GM12878 (cell line): ENCODE data around the gene SLCO2A1. TPM values are rescaled to one million over a fixed set of nuclear protein-coding genes. Genes with fewer than 3 reads are reported as not detected.

Source experiments
- ATAC-seq: fragments of 200-7000 bp; cut with Tn5 transposase; 3 replicates; pipeline ENCODE4 v1.9.1; 2020; ENCODE audit warnings: mild to moderate bottlenecking, moderate library complexity
- BruUV-seq: library from RNA; stranded (reverse); fragments of 400-500 nt; replicated peaks from 2 replicates; lab custom pipeline; 2021; lab: Mats Ljungman, UMichigan
- CTCF ChIA-PET: fragments of 300-600 bp; sonication (Branson Sonifier 250); formaldehyde crosslinking; extraction: SDS; loops from one replicate; lab custom pipeline; 2021; ENCODE audit warnings: inconsistent platforms; lab: Yijun Ruan, JAX
- POLR2A ChIA-PET: fragments of 350-600 bp; formaldehyde crosslinking; extraction: SDS; loops from one replicate; lab custom pipeline; 2021; ENCODE audit warnings: inconsistent platforms; lab: Charles Lee
- RAD21 ChIA-PET: fragments of 300-600 bp; sonication (Branson Sonifier 250); formaldehyde crosslinking; loops from one replicate; lab custom pipeline; 2023; ENCODE audit warnings: antibody characterized with exemption; ENCODE audit not compliant: unreplicated experiment; lab: Charles Lee
- SMC1A ChIA-PET: fragments of 300-600 bp; sonication (Branson Sonifier 250); formaldehyde crosslinking; loops from one replicate; lab custom pipeline; 2023; ENCODE audit not compliant: unreplicated experiment, uncharacterized antibody; lab: Charles Lee
- DNase-seq: peaks from one replicate; pipeline ENCODE4 v3.0.0-alpha.2; 2011; ENCODE audit warnings: low read depth, low spot score
- FAIRE-seq: peaks from 3 replicates; lab custom pipeline; 2011; peaks lifted over from hg19 to GRCh38; lab: Jason Lieb, UNC
- H2AFZ ChIP-seq: 2 replicates; pipeline ENCODE4 v1.6.0; 2011; ENCODE audit warnings: low read depth, low read length, control low read depth; ENCODE audit not compliant: control insufficient read depth
- H3K27ac ChIP-seq: 2 replicates; pipeline ENCODE4 v1.5.1; 2011; ENCODE audit warnings: control low read depth; ENCODE audit not compliant: control insufficient read depth, insufficient read depth
- H3K27me3 ChIP-seq, 2 experiments: replicated peaks in 1 of 2; 2 replicates each; pipeline versions ENCODE4 v1.6.0 to v1.6.1; 2011; ENCODE audit warnings: low read length in 1 of 2; ENCODE audit not compliant: control insufficient read depth in 2 of 2, insufficient read depth in 2 of 2
- H3K36me3 ChIP-seq, 2 experiments: 2 replicates each; pipeline ENCODE4 v1.5.1; 2011; ENCODE audit warnings: low read length in 1 of 2; ENCODE audit not compliant: control insufficient read depth in 2 of 2, insufficient read depth in 2 of 2
- H3K4me1 ChIP-seq: 2 replicates; pipeline ENCODE4 v1.6.1; 2011; ENCODE audit warnings: mild to moderate bottlenecking, low read length, moderate library complexity, mixed read lengths; ENCODE audit not compliant: control insufficient read depth, insufficient read depth
- H3K4me2 ChIP-seq: 2 replicates; pipeline ENCODE4 v1.6.0; 2011; ENCODE audit warnings: control low read depth; ENCODE audit not compliant: control insufficient read depth, insufficient read depth
- H3K4me3 ChIP-seq: fragments of 200-600 bp; sonication (generic); 2 replicates; pipeline ENCODE4 v1.5.1; 2016
- H3K79me2 ChIP-seq: 2 replicates; pipeline ENCODE4 v1.6.0; 2011; ENCODE audit warnings: low read length; ENCODE audit not compliant: control insufficient read depth, insufficient read depth
- H3K9ac ChIP-seq: 2 replicates; pipeline ENCODE4 v1.8.0; 2011; ENCODE audit warnings: low read length, control low read depth, mixed read lengths; ENCODE audit not compliant: control insufficient read depth, insufficient read depth
- H3K9me3 ChIP-seq: replicated peaks from 3 replicates; pipeline ENCODE4 v1.5.1; 2011; ENCODE audit warnings: mild to moderate bottlenecking, low read length; ENCODE audit not compliant: control insufficient read depth, insufficient read depth
- H4K20me1 ChIP-seq: 2 replicates; pipeline ENCODE4 v1.6.0; 2011; ENCODE audit not compliant: control insufficient read depth, insufficient read depth
- BACH1 ChIP-seq: fragments of 450-650 bp; IDR thresholded peaks from 2 replicates; pipeline ENCODE4 v1.6.1; 2017; ENCODE audit warnings: mild to moderate bottlenecking, borderline replicate concordance
- CHD1 ChIP-seq: IDR thresholded peaks from 2 replicates; pipeline ENCODE4 v1.6.1; 2012; ENCODE audit warnings: low read depth, low read length, improper control_type of control experiment
- HSF1 ChIP-seq: fragments of 150-350 bp; IDR thresholded peaks from 2 replicates; pipeline ENCODE4 v1.6.1; 2014; ENCODE audit warnings: mild to moderate bottlenecking, low read depth, low read length
- IKZF1 ChIP-seq: fragments of 450-650 bp; conservative IDR thresholded peaks from 2 replicates; pipeline ENCODE4 v1.6.1; 2017; ENCODE audit warnings: antibody characterized with exemption, mild to moderate bottlenecking
- NFXL1 ChIP-seq: fragments of 450-650 bp; IDR thresholded peaks from 2 replicates; pipeline ENCODE4 v1.6.1; 2017; ENCODE audit warnings: antibody characterized with exemption, mild to moderate bottlenecking, borderline replicate concordance
- POLR2A ChIP-seq: IDR thresholded peaks from 2 replicates; pipeline ENCODE4 v1.6.1; 2011; ENCODE audit warnings: low read depth, mild to moderate bottlenecking, low read length
- TAF1 ChIP-seq: IDR thresholded peaks from 2 replicates; pipeline ENCODE4 v1.6.1; 2011; ENCODE audit warnings: mild to moderate bottlenecking, low read depth, low read length, borderline replicate concordance
- ZNF384 ChIP-seq: IDR thresholded peaks from 2 replicates; pipeline ENCODE4 v1.6.1; 2012; ENCODE audit warnings: low read depth, mild to moderate bottlenecking, low read length, improper control_type of control experiment, borderline replicate concordance
- ZNF687 ChIP-seq: fragments of 450-650 bp; IDR thresholded peaks from 2 replicates; pipeline ENCODE4 v1.6.1; 2017; ENCODE audit warnings: mild to moderate bottlenecking, moderate library complexity
- WGBS: methylation state at CpG from one replicate; pipeline ENCODE4 v1.1.6; 2016; ENCODE audit warnings: low lambda C conversion rate; ENCODE audit not compliant: insufficient replicate concordance, insufficient coverage; ENCODE audit errors: missing lambda C conversion rate; 5-methylcytosine and 5-hydroxymethylcytosine counted together
- in situ Hi-C: fragments of 300-500 bp; cut with MboI; formaldehyde crosslinking; loops from 9 replicates; pipeline ENCODE4 v1.14.3; 2018; ENCODE audit warnings: mixed read lengths
- intact Hi-C: fragments of 100-400 bp; cut with micrococcal nuclease; formaldehyde crosslinking; loops from one replicate; pipeline ENCODE4 v1.14.2; 2022; ENCODE audit not compliant: unreplicated experiment
- polyA plus RNA-seq, 11 experiments: library from polyadenylated mRNA; depleted of rRNA in 4 of 11; unstranded in 6 of 11; stranded (reverse) in 5 of 11; fragments of >200 nt; fragmentation: Nextera tagmentation in 4 of 11; fragmentation: Illumina TruSeq in 1 of 11; extraction: Ambion mirVana in 4 of 11; extraction: Trizol in 1 of 11; gene quantifications; 1 replicate in 1 of 11; 2 replicates in 10 of 11; pipeline versions ENCODE4 v1.2.1 to v1.2.3, GENCODE V29; 2011 to 2016; ENCODE audit warnings: inconsistent platforms in 2 of 11, missing spikeins in 2 of 11, low read depth in 1 of 11
- total RNA-seq, 4 experiments: library from RNA; depleted of rRNA in 3 of 4; stranded (reverse); fragments of >200 nt in 3 of 4; fragmentation: Illumina TruSeq in 1 of 4; extraction: Trizol in 1 of 4; gene quantifications; 2 replicates each; pipeline versions ENCODE4 v1.2.1 to v1.2.3, GENCODE V29; 2013 to 2021

SLCO2A1 gene
- total and polyA plus RNA-seq, 10 of the 15 experiments (the other 5 are each of a cell fraction or from before 2014, with no cell fraction given) = 0.05 TPM; not detected in 9

GRCh38 chr3:133888726-133889340, 140.9 kb downstream of the SLCO2A1 start:
- H3K4me1 ChIP-seq = no peaks in the 10 kb centered on the region
- FAIRE-seq (no peak), ATAC-seq (no peak), DNase-seq (no peak)
- no peak overlapping the region for H2AFZ ChIP-seq
- BruUV-seq = no TSS peak
- in situ Hi-C loops = no loop called here
- no peaks in the 10 kb centered on the region for H3K79me2 ChIP-seq
- no peaks in the 10 kb centered on the region; the same call in 1 of the 2 replicates for H4K20me1 ChIP-seq
- peaks cover under 1 to 6% of the 10 kb centered on the region in 2 experiments; a peak in 3 of 4 replicates for H3K27me3 ChIP-seq
- intact Hi-C loops = no loop called here
- no peak overlapping the region for H3K27ac ChIP-seq
- TF ChIP-seq BACH1 (no peak), HSF1 (no peak), CHD1 (no peak), ZNF384 (no peak), TAF1 (no peak), POLR2A (no peak), IKZF1 (no peak), NFXL1 (no peak), ZNF687 (no peak)
- no peaks in the 10 kb centered on the region for H3K36me3 ChIP-seq
- no peak overlapping the region for H3K9ac ChIP-seq
- no peak overlapping the region for H3K4me2 ChIP-seq
- 45% methylated on average over 9 of the region's 9 CpGs for WGBS
- POLR2A ChIA-PET = no interaction called here
- no peaks in the 10 kb centered on the region for H3K9me3 ChIP-seq
- CTCF ChIA-PET = no interaction called here
- RAD21 ChIA-PET = no interaction called here
- SMC1A ChIA-PET = no interaction called here
- H3K4me3 ChIP-seq = no peak overlapping the region
